ENCODE results near the gene CORO2B. TPM values are rescaled to one million over a fixed set of nuclear protein-coding genes. Genes with fewer than 3 reads are reported as not detected.

CORO2B gene
- polyA plus RNA-seq, 1 of the 3 experiments (the other 2 are of a cell fraction): 3.6 TPM

- H4K20me1 ChIP-seq (ENCODE audit: insufficient read depth): no peaks in the 10 kb centered on the region
- TF ChIP-seq MEF2A (IDR thresholded peaks at IDR 0.05; ENCODE audit: borderline replicate concordance, low read depth) (no peak), SIN3A (IDR thresholded peaks at IDR 0.05; ENCODE audit: borderline replicate concordance, low read depth, low read length) (no peak), RAD21 (IDR thresholded peaks at IDR 0.05; ENCODE audit: low read length) (no peak), GATA2 (CRISPR knock-in tag; IDR thresholded peaks at IDR 0.05) (no peak), RCOR1 (IDR thresholded peaks at IDR 0.05; ENCODE audit: low read length) (no peak), NFIC (IDR thresholded peaks at IDR 0.05; ENCODE audit: borderline replicate concordance) (no peak), GABPA (IDR thresholded peaks at IDR 0.05; ENCODE audit: low read depth) (no peak), TEAD4 (IDR thresholded peaks at IDR 0.05; ENCODE audit: borderline replicate concordance, insufficient read depth) (no peak), SMC3 (IDR thresholded peaks at IDR 0.05; ENCODE audit: low read depth, low read length) (no peak), CHD2 (IDR thresholded peaks at IDR 0.05; ENCODE audit: low read length, partially characterized antibody) (no peak), RFX5 (IDR thresholded peaks at IDR 0.05; ENCODE audit: low read length) (no peak), USF2 (IDR thresholded peaks at IDR 0.05; ENCODE audit: borderline replicate concordance, low read depth, low read length) (no peak), MAX (IDR thresholded peaks at IDR 0.05; ENCODE audit: low read depth) (no peak), NRF1 (IDR thresholded peaks at IDR 0.05; ENCODE audit: low read depth, low read length) (no peak), MXI1 (IDR thresholded peaks at IDR 0.05; ENCODE audit: low read depth, low read length) (no peak), ZBTB33 (IDR thresholded peaks at IDR 0.05; ENCODE audit: borderline replicate concordance, low read depth) (no peak), YY1 (IDR thresholded peaks at IDR 0.05; ENCODE audit: low read depth) (no peak)
- TF ChIP-seq, protein P1, sequence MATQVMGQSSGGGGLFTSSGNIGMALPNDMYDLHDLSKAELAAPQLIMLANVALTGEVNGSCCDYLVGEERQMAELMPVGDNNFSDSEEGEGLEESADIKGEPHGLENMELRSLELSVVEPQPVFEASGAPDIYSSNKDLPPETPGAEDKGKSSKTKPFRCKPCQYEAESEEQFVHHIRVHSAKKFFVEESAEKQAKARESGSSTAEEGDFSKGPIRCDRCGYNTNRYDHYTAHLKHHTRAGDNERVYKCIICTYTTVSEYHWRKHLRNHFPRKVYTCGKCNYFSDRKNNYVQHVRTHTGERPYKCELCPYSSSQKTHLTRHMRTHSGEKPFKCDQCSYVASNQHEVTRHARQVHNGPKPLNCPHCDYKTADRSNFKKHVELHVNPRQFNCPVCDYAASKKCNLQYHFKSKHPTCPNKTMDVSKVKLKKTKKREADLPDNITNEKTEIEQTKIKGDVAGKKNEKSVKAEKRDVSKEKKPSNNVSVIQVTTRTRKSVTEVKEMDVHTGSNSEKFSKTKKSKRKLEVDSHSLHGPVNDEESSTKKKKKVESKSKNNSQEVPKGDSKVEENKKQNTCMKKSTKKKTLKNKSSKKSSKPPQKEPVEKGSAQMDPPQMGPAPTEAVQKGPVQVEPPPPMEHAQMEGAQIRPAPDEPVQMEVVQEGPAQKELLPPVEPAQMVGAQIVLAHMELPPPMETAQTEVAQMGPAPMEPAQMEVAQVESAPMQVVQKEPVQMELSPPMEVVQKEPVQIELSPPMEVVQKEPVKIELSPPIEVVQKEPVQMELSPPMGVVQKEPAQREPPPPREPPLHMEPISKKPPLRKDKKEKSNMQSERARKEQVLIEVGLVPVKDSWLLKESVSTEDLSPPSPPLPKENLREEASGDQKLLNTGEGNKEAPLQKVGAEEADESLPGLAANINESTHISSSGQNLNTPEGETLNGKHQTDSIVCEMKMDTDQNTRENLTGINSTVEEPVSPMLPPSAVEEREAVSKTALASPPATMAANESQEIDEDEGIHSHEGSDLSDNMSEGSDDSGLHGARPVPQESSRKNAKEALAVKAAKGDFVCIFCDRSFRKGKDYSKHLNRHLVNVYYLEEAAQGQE (IDR thresholded peaks at IDR 0.05; ENCODE audit: low read depth, low read length): no peak
- H3K4me2 ChIP-seq: no peak overlapping the region
- no peaks in the 10 kb centered on the region for H3K79me2 ChIP-seq (ENCODE audit: insufficient read depth)
- H3K4me3 ChIP-seq (ENCODE audit: low read depth in 2 of 2, low read length in 1 of 2): no peak overlapping the region
- H3K9ac ChIP-seq: no peak overlapping the region
- H3K4me1 ChIP-seq (ENCODE audit: control insufficient read depth in 1 of 2, insufficient read depth in 2 of 2, low read depth in 1 of 2, low read length in 1 of 2): peaks cover 7 to 9% of the 10 kb centered on the region in 2 experiments; a peak in 2 of 4 replicates
- H3K9me3 ChIP-seq: no peaks in the 10 kb centered on the region
- 87% methylated on average over 6 of the region's 8 CpGs for WGBS (ENCODE audit: low lambda C conversion rate)
- no peak for DNase-seq
- no peaks in the 10 kb centered on the region for H3K36me3 ChIP-seq (replicated peaks in 1 of 2; ENCODE audit: control insufficient read depth in 1 of 2, insufficient read depth in 2 of 2, low read length in 1 of 2)
- ChIA-PET POLR2A (no interaction called here), CTCF (interaction anchor here (1.3 to 2.6 kb wide), 3 partner anchors 42 to 58 kb away, joined by 3 to 10 read pairs (median 5); no protein-coding TSS in a partner anchor)
- no peaks in the 10 kb centered on the region for H3F3A ChIP-seq (replicated peaks; ENCODE audit: insufficient read depth)
- no peaks in the 10 kb centered on the region for H3K27me3 ChIP-seq (ENCODE audit: insufficient read depth)
- H3K27ac ChIP-seq (ENCODE audit: low read depth in 2 of 2, low read length in 1 of 2): no peak overlapping the region
- no peaks in the 10 kb centered on the region for H3K9me2 ChIP-seq
- H2AFZ ChIP-seq (ENCODE audit: low read depth): no peak overlapping the region
Observed at GRCh38 chr15:68608206-68608843, 29.5 kb downstream of the CORO2B start.
